Liver (tissue), 9 donors: Measurements from ENCODE around the gene PALLD. TPM values are rescaled to one million over a fixed set of nuclear protein-coding genes. Genes with fewer than 3 reads are reported as not detected.

Experiments used
- DNase-seq: peaks from one replicate; pipeline ENCODE4 v3.0.0-alpha.2; 2017; ENCODE audit warnings: low spot score
- H3K27ac ChIP-seq, 2 donors: one replicate each; pipeline ENCODE4 v1.7.0; 2013; ENCODE audit warnings: inconsistent platforms in 2 of 2, low read length in 2 of 2, control low read depth in 1 of 2, low read depth in 1 of 2, mild to moderate bottlenecking in 1 of 2
- H3K27me3 ChIP-seq, 4 donors: one replicate each; pipeline versions ENCODE4 v1.6.1 to v1.7.0; 2013; ENCODE audit warnings: low read length in 3 of 4, inconsistent platforms in 1 of 4, mild to moderate bottlenecking in 1 of 4, moderate library complexity in 1 of 4; ENCODE audit not compliant: control insufficient read depth in 4 of 4, insufficient read depth in 4 of 4
- H3K36me3 ChIP-seq, 4 donors: one replicate each; pipeline versions ENCODE4 v1.6.1 to v1.7.0; 2013; ENCODE audit warnings: low read length in 3 of 4, mild to moderate bottlenecking in 3 of 4, low read depth in 1 of 4, moderate library complexity in 1 of 4; ENCODE audit not compliant: control insufficient read depth in 4 of 4, insufficient read depth in 3 of 4
- H3K4me1 ChIP-seq, 4 donors: one replicate each; pipeline versions ENCODE4 v1.6.1 to v1.7.0; 2013; ENCODE audit warnings: low read length in 3 of 4, mild to moderate bottlenecking in 3 of 4, moderate library complexity in 1 of 4; ENCODE audit not compliant: control insufficient read depth in 4 of 4, insufficient read depth in 4 of 4
- H3K4me3 ChIP-seq, 3 donors: one replicate each; pipeline versions ENCODE4 v1.6.1 to v1.7.0; 2013; ENCODE audit warnings: low read length in 3 of 3, control low read depth in 1 of 3, low read depth in 1 of 3, mild to moderate bottlenecking in 1 of 3
- H3K9ac ChIP-seq, 2 donors: one replicate each; pipeline ENCODE4 v1.7.0; 2013; ENCODE audit warnings: low read length in 2 of 2, mild to moderate bottlenecking in 2 of 2, moderate library complexity in 2 of 2, control low read depth in 1 of 2, low read depth in 1 of 2
- H3K9me3 ChIP-seq, 4 donors: one replicate each; pipeline versions ENCODE4 v1.6.1 to v1.7.0; 2013; ENCODE audit warnings: low read length in 3 of 4; ENCODE audit not compliant: control insufficient read depth in 4 of 4
- CTCF ChIP-seq: fragments of 150-350 bp; IDR thresholded peaks from 2 replicates; pipeline ENCODE4 v1.5.1; 2017; ENCODE audit warnings: improper control_type of control experiment, low read depth, low read length; ENCODE audit not compliant: missing input control
- EGR1 ChIP-seq, 2 donors: IDR thresholded peaks; 2 replicates each; pipeline ENCODE4 v1.6.1; 2016 to 2018; ENCODE audit warnings: antibody characterized with exemption in 2 of 2, low read depth in 2 of 2
- FOXA1 ChIP-seq: IDR thresholded peaks from 2 replicates; pipeline ENCODE4 v1.6.1; 2016; ENCODE audit warnings: antibody characterized with exemption
- FOXA2 ChIP-seq: IDR thresholded peaks from 2 replicates; pipeline ENCODE4 v1.6.1; 2016; ENCODE audit warnings: antibody characterized with exemption
- GABPA ChIP-seq, 2 donors: IDR thresholded peaks in 1 of 2; conservative IDR thresholded peaks in 1 of 2; 2 replicates each; pipeline ENCODE4 v1.6.1; 2016; ENCODE audit warnings: antibody characterized with exemption in 2 of 2, mild to moderate bottlenecking in 1 of 2, moderate library complexity in 1 of 2
- HNF4A ChIP-seq, 2 donors: conservative IDR thresholded peaks; 2 replicates each; pipeline ENCODE4 v1.6.1; 2016; ENCODE audit warnings: antibody characterized with exemption in 2 of 2, mild to moderate bottlenecking in 2 of 2
- HNF4G ChIP-seq: IDR thresholded peaks from 2 replicates; pipeline ENCODE4 v1.6.1; 2016; ENCODE audit warnings: antibody characterized with exemption
- JUND ChIP-seq, 2 donors: IDR thresholded peaks; 2 replicates each; pipeline ENCODE4 v1.6.1; 2016; ENCODE audit warnings: antibody characterized with exemption in 2 of 2
- NR2F2 ChIP-seq: IDR thresholded peaks from 2 replicates; pipeline ENCODE4 v1.6.1; 2016; ENCODE audit warnings: antibody characterized with exemption
- RAD21 ChIP-seq, 2 donors: IDR thresholded peaks; 2 replicates each; pipeline ENCODE4 v1.6.1; 2016; ENCODE audit warnings: antibody characterized with exemption in 2 of 2, mild to moderate bottlenecking in 2 of 2
- RXRA ChIP-seq, 2 donors: IDR thresholded peaks; 2 replicates each; pipeline ENCODE4 v1.6.1; 2017 to 2018; ENCODE audit warnings: antibody characterized with exemption in 2 of 2, mild to moderate bottlenecking in 1 of 2
- SP1 ChIP-seq: IDR thresholded peaks from 2 replicates; pipeline ENCODE4 v1.6.1; 2018; ENCODE audit warnings: antibody characterized with exemption, mild to moderate bottlenecking
- TAF1 ChIP-seq: conservative IDR thresholded peaks from 2 replicates; pipeline ENCODE4 v1.6.1; 2016; ENCODE audit warnings: antibody characterized with exemption, mild to moderate bottlenecking
- YY1 ChIP-seq: IDR thresholded peaks from 2 replicates; pipeline ENCODE4 v1.6.1; 2016; ENCODE audit warnings: antibody characterized with exemption, mild to moderate bottlenecking
- WGBS: extraction: QIAGEN DNeasy Blood & Tissue Kit; methylation state at CpG from one replicate; pipeline ENCODE4 v1.1.7; 2013; 5-methylcytosine and 5-hydroxymethylcytosine counted together
- polyA plus RNA-seq, 2 donors: library from polyadenylated mRNA; stranded (reverse) in 1 of 2; unstranded in 1 of 2; fragments of 200-250 nt in 1 of 2; fragments of >200 nt in 1 of 2; fragmentation: Nextera tagmentation in 1 of 2; extraction: Ambion mirVana in 1 of 2; gene quantifications; one replicate each; pipeline versions ENCODE4 v1.2.1 to v1.2.3, GENCODE V29; 2013 to 2015
- total RNA-seq, 2 donors: library from RNA; depleted of rRNA; stranded (reverse); fragments of >200 nt; gene quantifications; one replicate each; pipeline ENCODE4 v1.2.3, GENCODE V29; 2014
- TF ChIP-seq, protein P1 (sequence below): IDR thresholded peaks from 2 replicates; pipeline ENCODE4 v1.6.1; 2016; ENCODE audit warnings: antibody characterized with exemption, mild to moderate bottlenecking
- TF ChIP-seq, protein P2 (sequence below): IDR thresholded peaks from 2 replicates; pipeline ENCODE4 v1.6.1; 2016; ENCODE audit warnings: antibody characterized with exemption
- TF ChIP-seq, protein P3 (sequence below): IDR thresholded peaks from 2 replicates; pipeline ENCODE4 v1.6.1; 2016; ENCODE audit warnings: antibody characterized with exemption
- TF ChIP-seq, protein P4 (sequence below): IDR thresholded peaks from 2 replicates; pipeline ENCODE4 v1.6.1; 2016; ENCODE audit warnings: antibody characterized with exemption
- donor health status: healthy.
- donor health status: healthy.
- donor health status: healthy.
- donor health status: healthy.
- donor health status: healthy.

PALLD gene
- total and polyA plus RNA-seq, 4 donors, result 9.0 to 26.3 (median 14.7) TPM

DNA sequence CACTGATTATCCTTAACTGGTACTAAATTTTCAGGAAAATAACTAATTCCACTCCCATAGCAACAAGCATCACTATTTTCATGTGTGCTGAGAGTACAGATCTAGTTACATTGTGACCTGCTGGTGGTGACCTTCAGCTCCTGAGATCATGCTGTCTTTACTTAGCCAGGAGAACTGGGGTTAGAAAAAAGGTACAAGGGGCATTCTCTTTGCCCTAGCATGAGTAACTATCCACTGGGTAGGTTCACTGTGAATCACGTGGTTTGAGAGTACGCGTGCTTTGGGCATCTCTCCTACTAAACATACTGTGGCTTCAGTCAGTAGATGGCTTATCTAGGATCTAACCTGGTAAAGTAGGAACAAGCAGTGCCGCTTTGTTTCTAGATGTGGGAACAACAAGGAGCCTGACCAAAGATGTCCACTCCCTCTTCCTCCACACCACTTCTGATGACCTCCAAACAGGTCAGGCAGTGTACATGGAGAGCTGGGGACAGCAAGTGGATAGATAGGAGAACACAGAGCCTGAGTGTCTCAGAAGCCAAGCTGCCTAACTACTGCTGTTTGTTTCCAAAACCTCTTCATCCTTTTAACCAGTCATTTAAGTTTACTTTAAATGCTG is 423.0 kb downstream of the PALLD start:
- no peak for DNase-seq
- TF ChIP-seq FOXA2 (peak; percentile 59), NR2F2 (no peak), CTCF (no peak), JUND (IDR thresholded peaks at IDR 0.05) (peak; percentile 20 to 52), FOXA1 (no peak), GABPA (IDR thresholded peaks at IDR 0.05 in 1 of 2, conservative IDR thresholded peaks at IDR 0.05 in 1 of 2) (no peak), HNF4G (peak; percentile 70), SP1 (peak; percentile 76), EGR1 (IDR thresholded peaks at IDR 0.05; ENCODE audit: low read depth in 2 of 2) (no peak), RXRA (IDR thresholded peaks at IDR 0.05) (peak; percentile 86 to 88), YY1 (peak; percentile 35), TAF1 (no peak), RAD21 (IDR thresholded peaks at IDR 0.05) (peak; percentile 18 to 46), HNF4A (conservative IDR thresholded peaks at IDR 0.05) (peak; percentile 95 to 97)
- TF ChIP-seq, protein P1, sequence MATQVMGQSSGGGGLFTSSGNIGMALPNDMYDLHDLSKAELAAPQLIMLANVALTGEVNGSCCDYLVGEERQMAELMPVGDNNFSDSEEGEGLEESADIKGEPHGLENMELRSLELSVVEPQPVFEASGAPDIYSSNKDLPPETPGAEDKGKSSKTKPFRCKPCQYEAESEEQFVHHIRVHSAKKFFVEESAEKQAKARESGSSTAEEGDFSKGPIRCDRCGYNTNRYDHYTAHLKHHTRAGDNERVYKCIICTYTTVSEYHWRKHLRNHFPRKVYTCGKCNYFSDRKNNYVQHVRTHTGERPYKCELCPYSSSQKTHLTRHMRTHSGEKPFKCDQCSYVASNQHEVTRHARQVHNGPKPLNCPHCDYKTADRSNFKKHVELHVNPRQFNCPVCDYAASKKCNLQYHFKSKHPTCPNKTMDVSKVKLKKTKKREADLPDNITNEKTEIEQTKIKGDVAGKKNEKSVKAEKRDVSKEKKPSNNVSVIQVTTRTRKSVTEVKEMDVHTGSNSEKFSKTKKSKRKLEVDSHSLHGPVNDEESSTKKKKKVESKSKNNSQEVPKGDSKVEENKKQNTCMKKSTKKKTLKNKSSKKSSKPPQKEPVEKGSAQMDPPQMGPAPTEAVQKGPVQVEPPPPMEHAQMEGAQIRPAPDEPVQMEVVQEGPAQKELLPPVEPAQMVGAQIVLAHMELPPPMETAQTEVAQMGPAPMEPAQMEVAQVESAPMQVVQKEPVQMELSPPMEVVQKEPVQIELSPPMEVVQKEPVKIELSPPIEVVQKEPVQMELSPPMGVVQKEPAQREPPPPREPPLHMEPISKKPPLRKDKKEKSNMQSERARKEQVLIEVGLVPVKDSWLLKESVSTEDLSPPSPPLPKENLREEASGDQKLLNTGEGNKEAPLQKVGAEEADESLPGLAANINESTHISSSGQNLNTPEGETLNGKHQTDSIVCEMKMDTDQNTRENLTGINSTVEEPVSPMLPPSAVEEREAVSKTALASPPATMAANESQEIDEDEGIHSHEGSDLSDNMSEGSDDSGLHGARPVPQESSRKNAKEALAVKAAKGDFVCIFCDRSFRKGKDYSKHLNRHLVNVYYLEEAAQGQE, result no peak
- TF ChIP-seq, protein P2, sequence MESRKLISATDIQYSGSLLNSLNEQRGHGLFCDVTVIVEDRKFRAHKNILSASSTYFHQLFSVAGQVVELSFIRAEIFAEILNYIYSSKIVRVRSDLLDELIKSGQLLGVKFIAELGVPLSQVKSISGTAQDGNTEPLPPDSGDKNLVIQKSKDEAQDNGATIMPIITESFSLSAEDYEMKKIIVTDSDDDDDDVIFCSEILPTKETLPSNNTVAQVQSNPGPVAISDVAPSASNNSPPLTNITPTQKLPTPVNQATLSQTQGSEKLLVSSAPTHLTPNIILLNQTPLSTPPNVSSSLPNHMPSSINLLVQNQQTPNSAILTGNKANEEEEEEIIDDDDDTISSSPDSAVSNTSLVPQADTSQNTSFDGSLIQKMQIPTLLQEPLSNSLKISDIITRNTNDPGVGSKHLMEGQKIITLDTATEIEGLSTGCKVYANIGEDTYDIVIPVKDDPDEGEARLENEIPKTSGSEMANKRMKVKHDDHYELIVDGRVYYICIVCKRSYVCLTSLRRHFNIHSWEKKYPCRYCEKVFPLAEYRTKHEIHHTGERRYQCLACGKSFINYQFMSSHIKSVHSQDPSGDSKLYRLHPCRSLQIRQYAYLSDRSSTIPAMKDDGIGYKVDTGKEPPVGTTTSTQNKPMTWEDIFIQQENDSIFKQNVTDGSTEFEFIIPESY, result no peak
- TF ChIP-seq, protein P3, sequence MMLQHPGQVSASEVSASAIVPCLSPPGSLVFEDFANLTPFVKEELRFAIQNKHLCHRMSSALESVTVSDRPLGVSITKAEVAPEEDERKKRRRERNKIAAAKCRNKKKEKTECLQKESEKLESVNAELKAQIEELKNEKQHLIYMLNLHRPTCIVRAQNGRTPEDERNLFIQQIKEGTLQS, result peak; percentile 25
- TF ChIP-seq, protein P4, sequence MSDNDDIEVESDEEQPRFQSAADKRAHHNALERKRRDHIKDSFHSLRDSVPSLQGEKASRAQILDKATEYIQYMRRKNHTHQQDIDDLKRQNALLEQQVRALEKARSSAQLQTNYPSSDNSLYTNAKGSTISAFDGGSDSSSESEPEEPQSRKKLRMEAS, result peak; percentile 60
- Histone ChIP-seq H3K9me3 (no peaks in the 10 kb centered on the region), H3K36me3 (peaks cover 0 to 17% (median 3%) of the 10 kb centered on the region in 4 donors), H3K27me3 (no peaks in the 10 kb centered on the region), H3K4me1 (peaks cover 0 to 14% (median 6%) of the 10 kb centered on the region in 4 donors), H3K4me3 (no peak overlapping the region), H3K9ac (peak overlapping the region in 1 of 2 donors; percentile 1), H3K27ac (peak overlapping the region in 1 of 2 donors; percentile 71)
- whole genome bisulfite sequencing, result 41% methylated on average over 4 of the region's 4 CpGs
